IMR-90 (cell line): ENCODE results near the gene RHOXF2. TPM values are rescaled to one million over a fixed set of nuclear protein-coding genes. Genes with fewer than 3 reads are reported as not detected.

Source experiments
- ATAC-seq: fragments of 200-7000 bp; cut with Tn5 transposase; 2 replicates; pipeline ENCODE4 v1.9.1; 2020; ENCODE audit warnings: low read depth, mild to moderate bottlenecking, moderate library complexity
- BruUV-seq: library from RNA; stranded (reverse); fragments of 400-500 nt; replicated peaks from 2 replicates; lab custom pipeline; 2021; lab: Mats Ljungman, UMichigan
- CTCF ChIA-PET: fragments of 300-600 bp; formaldehyde crosslinking; extraction: SDS; loops from one replicate; lab custom pipeline; 2021; ENCODE audit warnings: antibody characterized with exemption; lab: Yijun Ruan, JAX
- POLR2A ChIA-PET: fragments of 300-600 bp; sonication (Branson Sonifier 250); formaldehyde crosslinking; loops from one replicate; lab custom pipeline; 2022; ENCODE audit warnings: antibody characterized with exemption; ENCODE audit not compliant: unreplicated experiment; lab: Charles Lee
- DNase-seq: peaks from one replicate; pipeline ENCODE4 v3.0.0; 2013
- H2AFZ ChIP-seq: replicated peaks from 2 replicates; pipeline ENCODE3; 2013; ENCODE audit warnings: low read length, mild to moderate bottlenecking; ENCODE audit not compliant: poor library complexity
- H2AK5ac ChIP-seq: 2 replicates; pipeline ENCODE4 v1.6.1; 2013; ENCODE audit warnings: low read depth, low read length, inconsistent platforms
- H2AK9ac ChIP-seq: replicated peaks from 2 replicates; pipeline ENCODE3; 2013; ENCODE audit warnings: mild to moderate bottlenecking, low read depth, low read length, moderate library complexity; ENCODE audit not compliant: poor library complexity
- H2BK120ac ChIP-seq: 2 replicates; pipeline ENCODE4 v1.6.1; 2013; ENCODE audit warnings: low read depth, low read length, inconsistent platforms
- H2BK15ac ChIP-seq: 3 replicates; pipeline ENCODE4 v1.6.1; 2013; ENCODE audit warnings: low read depth, low read length, inconsistent platforms
- H2BK20ac ChIP-seq: 2 replicates; pipeline ENCODE4 v1.6.1; 2013; ENCODE audit warnings: low read depth, mild to moderate bottlenecking, inconsistent platforms, low read length, moderate library complexity
- H2BK5ac ChIP-seq: 2 replicates; pipeline ENCODE4 v1.6.1; 2013; ENCODE audit warnings: mild to moderate bottlenecking, low read depth, low read length, inconsistent platforms; ENCODE audit not compliant: poor library complexity, severe bottlenecking
- H3K14ac ChIP-seq: replicated peaks from 2 replicates; pipeline ENCODE4 v1.6.1; 2013; ENCODE audit warnings: low read depth, low read length, inconsistent platforms
- H3K18ac ChIP-seq: 2 replicates; pipeline ENCODE4 v1.6.1; 2013; ENCODE audit warnings: low read depth, low read length, control low read depth
- H3K23ac ChIP-seq: 2 replicates; pipeline ENCODE4 v1.6.1; 2013; ENCODE audit warnings: low read depth, low read length, inconsistent platforms
- H3K27ac ChIP-seq: 2 replicates; pipeline ENCODE4 v1.5.1; 2013; ENCODE audit warnings: mild to moderate bottlenecking, control low read depth, low read length; ENCODE audit not compliant: insufficient read depth
- H3K27me3 ChIP-seq: 2 replicates; pipeline ENCODE4 v1.6.1; 2013; ENCODE audit warnings: low read length; ENCODE audit not compliant: control insufficient read depth, insufficient read depth
- H3K36me3 ChIP-seq: 2 replicates; pipeline ENCODE4 v1.6.1; 2013; ENCODE audit warnings: low read length, mixed read lengths; ENCODE audit not compliant: control insufficient read depth, insufficient read depth
- H3K4ac ChIP-seq: 2 replicates; pipeline ENCODE4 v1.6.1; 2013; ENCODE audit warnings: low read depth, low read length, inconsistent platforms
- H3K4me1 ChIP-seq: 2 replicates; pipeline ENCODE4 v1.6.1; 2013; ENCODE audit warnings: low read length, mixed read lengths; ENCODE audit not compliant: control insufficient read depth, insufficient read depth
- H3K4me2 ChIP-seq: 2 replicates; pipeline ENCODE4 v1.6.1; 2013; ENCODE audit warnings: low read depth, mild to moderate bottlenecking, control low read depth, low read length, moderate library complexity
- H3K4me3 ChIP-seq: 2 replicates; pipeline ENCODE4 v1.5.1; 2013; ENCODE audit warnings: low read depth, mild to moderate bottlenecking, control low read depth, low read length, moderate library complexity; ENCODE audit not compliant: insufficient read depth
- H3K56ac ChIP-seq: 2 replicates; pipeline ENCODE4 v1.6.1; 2013; ENCODE audit warnings: low read length, inconsistent platforms; ENCODE audit not compliant: insufficient read depth; ENCODE audit errors: extremely low read depth
- H3K79me1 ChIP-seq, 2 experiments: 2 replicates each; pipeline ENCODE4 v1.6.1; 2013; ENCODE audit warnings: low read length in 2 of 2, inconsistent platforms in 1 of 2, low read depth in 1 of 2
- H3K9ac ChIP-seq: 2 replicates; pipeline ENCODE4 v1.6.1; 2013; ENCODE audit warnings: low read depth, low read length, control low read depth
- H3K9me1 ChIP-seq: 2 replicates; pipeline ENCODE4 v1.6.1; 2013; ENCODE audit warnings: low read length, inconsistent platforms; ENCODE audit not compliant: insufficient read depth
- H3K9me3 ChIP-seq: 2 replicates; pipeline ENCODE4 v1.6.1; 2013; ENCODE audit warnings: low read length; ENCODE audit not compliant: control insufficient read depth, insufficient read depth
- H4K20me1 ChIP-seq: 2 replicates; pipeline ENCODE4 v1.6.1; 2013; ENCODE audit warnings: low read length, inconsistent platforms; ENCODE audit not compliant: insufficient read depth
- H4K5ac ChIP-seq: 2 replicates; pipeline ENCODE4 v1.6.1; 2013; ENCODE audit warnings: mild to moderate bottlenecking, low read depth, low read length, control low read depth
- H4K8ac ChIP-seq, 2 experiments: 2 replicates each; pipeline ENCODE4 v1.6.1; 2013; ENCODE audit warnings: low read depth in 2 of 2, low read length in 2 of 2, control low read depth in 1 of 2, inconsistent platforms in 1 of 2
- H4K91ac ChIP-seq: 2 replicates; pipeline ENCODE4 v1.6.1; 2013; ENCODE audit warnings: low read depth, low read length, inconsistent platforms; ENCODE audit not compliant: insufficient read depth
- BHLHE40 ChIP-seq: fragments of 150-350 bp; IDR thresholded peaks from 2 replicates; pipeline ENCODE4 v1.6.1; 2016; ENCODE audit warnings: mild to moderate bottlenecking, low read depth, low read length
- CHD1 ChIP-seq: IDR thresholded peaks from 2 replicates; pipeline ENCODE4 v1.6.1; 2012; ENCODE audit warnings: low read depth, low read length, improper control_type of control experiment
- CTCF ChIP-seq: conservative IDR thresholded peaks from 2 replicates; pipeline ENCODE4 v1.5.1; 2012; ENCODE audit warnings: mild to moderate bottlenecking, low read depth, low read length, improper control_type of control experiment
- FOS ChIP-seq: fragments of 150-350 bp; IDR thresholded peaks from 2 replicates; pipeline ENCODE4 v1.6.1; 2016; ENCODE audit warnings: low read depth, low read length
- MAZ ChIP-seq: IDR thresholded peaks from 2 replicates; pipeline ENCODE4 v1.6.1; 2012; ENCODE audit warnings: low read depth, mild to moderate bottlenecking, low read length, improper control_type of control experiment, moderate library complexity, borderline replicate concordance
- MXI1 ChIP-seq: IDR thresholded peaks from 2 replicates; pipeline ENCODE4 v1.6.1; 2012; ENCODE audit warnings: low read depth, mild to moderate bottlenecking, low read length, moderate library complexity, borderline replicate concordance
- NFE2L2 ChIP-seq: fragments of 150-350 bp; IDR thresholded peaks from 2 replicates; pipeline ENCODE4 v1.6.1; 2016; ENCODE audit warnings: low read depth, mild to moderate bottlenecking, low read length
- POLR2A ChIP-seq: IDR thresholded peaks from 2 replicates; pipeline ENCODE4 v1.6.1; 2012; ENCODE audit warnings: mild to moderate bottlenecking, low read depth, low read length
- RFX5 ChIP-seq: IDR thresholded peaks from 2 replicates; pipeline ENCODE4 v1.8.0; 2012; ENCODE audit warnings: low read depth, mild to moderate bottlenecking, low read length, moderate library complexity
- SMC3 ChIP-seq: fragments of 150-350 bp; IDR thresholded peaks from 2 replicates; pipeline ENCODE4 v1.6.1; 2016; ENCODE audit warnings: low read depth, mild to moderate bottlenecking, antibody characterized with exemption, low read length, moderate library complexity
- USF2 ChIP-seq: fragments of 150-350 bp; IDR thresholded peaks from 2 replicates; pipeline ENCODE4 v1.6.1; 2017; ENCODE audit warnings: mild to moderate bottlenecking, antibody characterized with exemption, low read length, low read depth
- WGBS, 2 experiments: methylation state at CpG; one replicate each; pipeline versions ENCODE4 v1.1.5 to v1.1.7; 2013; ENCODE audit warnings: missing lambda C conversion rate in 2 of 2; ENCODE audit not compliant: insufficient read length in 1 of 2; ENCODE audit errors: extremely low coverage in 2 of 2; 5-methylcytosine and 5-hydroxymethylcytosine counted together
- dilution Hi-C: fragments of 300-500 bp; cut with HindIII; formaldehyde crosslinking; loops from one replicate; pipeline ENCODE4 v1.14.3; 2018; ENCODE audit warnings: low sequenced_read_pairs; ENCODE audit not compliant: unreplicated experiment
- in situ Hi-C: fragments of 300-500 bp; cut with MboI; formaldehyde crosslinking; loops from 3 replicates; pipeline ENCODE4 v1.14.3; 2019; ENCODE audit warnings: low sequenced_read_pairs, inconsistent platforms, mixed read lengths
- intact Hi-C: fragments of 100-400 bp; cut with micrococcal nuclease; formaldehyde crosslinking; loops from 2 replicates; pipeline ENCODE4 v1.10.0; 2022
- polyA plus RNA-seq, 3 experiments: library from polyadenylated mRNA; depleted of rRNA; stranded (reverse); fragments of >200 nt; gene quantifications; 2 replicates each; pipeline ENCODE4 v1.2.3, GENCODE V29; 2012; ENCODE audit warnings: low replicate concordance in 1 of 3
- total RNA-seq: library from RNA; depleted of rRNA; stranded (reverse); fragments of >200 nt; gene quantifications from 2 replicates; pipeline ENCODE4 v1.2.3, GENCODE V29; 2012

Gene RHOXF2
- total and polyA plus RNA-seq, 2 of the 4 experiments (the other 2 are of a cell fraction): not detected

- no peak overlapping the region for H2BK15ac ChIP-seq
- no peak overlapping the region for H2BK20ac ChIP-seq
- peaks cover 7% of the 10 kb centered on the region for H3K9me3 ChIP-seq
- no peak overlapping the region for H3K27ac ChIP-seq
- intact Hi-C loops: no loop called here
- H3K4me2 ChIP-seq: no peak overlapping the region
- no peak overlapping the region for H2BK120ac ChIP-seq
- H2AK9ac ChIP-seq: no peak overlapping the region
- ChIA-PET POLR2A (no interaction called here), CTCF (no interaction called here)
- no peak for ATAC-seq
- BruUV-seq: no TSS peak
- no peak overlapping the region for H3K14ac ChIP-seq
- TF ChIP-seq NFE2L2 (no peak), SMC3 (no peak), MXI1 (no peak), FOS (no peak), USF2 (no peak), CHD1 (no peak), CTCF (no peak), POLR2A (no peak), BHLHE40 (no peak), RFX5 (no peak), MAZ (no peak)
- no peaks in the 10 kb centered on the region for H4K20me1 ChIP-seq
- H2AFZ ChIP-seq: no peak overlapping the region
- H4K91ac ChIP-seq: no peak overlapping the region
- in situ Hi-C loops: loop anchor here (25.0 kb wide), 1 partner anchor 185 kb away; no protein-coding TSS in a partner anchor
- H3K56ac ChIP-seq: no peak overlapping the region
- H4K5ac ChIP-seq: no peak overlapping the region
- WGBS, 2 experiments: 81% methylated on average over 6 of the region's 8 CpGs; no CpG with 5 or more reads in 1 of the 2 experiments
- H4K8ac ChIP-seq: no peak overlapping the region
- dilution Hi-C loops: no loop called here
- no peak overlapping the region for H3K4me3 ChIP-seq
- no peaks in the 10 kb centered on the region for H3K4me1 ChIP-seq
- H3K79me1 ChIP-seq: no peaks in the 10 kb centered on the region
- no peak overlapping the region for H2BK5ac ChIP-seq
- DNase-seq: no peak
- no peak overlapping the region for H3K23ac ChIP-seq
- H3K4ac ChIP-seq: no peak overlapping the region
- no peak overlapping the region for H3K18ac ChIP-seq
- H3K9ac ChIP-seq: no peak overlapping the region
- no peaks in the 10 kb centered on the region for H3K9me1 ChIP-seq
- peaks cover 2% of the 10 kb centered on the region for H3K27me3 ChIP-seq
- no peaks in the 10 kb centered on the region for H3K36me3 ChIP-seq
- H2AK5ac ChIP-seq: no peak overlapping the region
Observed at GRCh38 chrX:120147537-120147936, 10.9 kb upstream of the RHOXF2 start.
